ENCODE measurements around the gene PLAAT2. TPM values are rescaled to one million over a fixed set of nuclear protein-coding genes. Genes with fewer than 3 reads are reported as not detected.
A peak's percentile ranks its signal among the peaks of the same experiment; 100 is the strongest.
"Not testable (repeated sequence)": the region's sequence is repeated elsewhere in the genome, so short reads cannot be mapped to it uniquely, and the experiment has no call there.

The PLAAT2 gene
- total RNA-seq = 0.92 TPM
- long read RNA-seq = 0 reads

DNA sequence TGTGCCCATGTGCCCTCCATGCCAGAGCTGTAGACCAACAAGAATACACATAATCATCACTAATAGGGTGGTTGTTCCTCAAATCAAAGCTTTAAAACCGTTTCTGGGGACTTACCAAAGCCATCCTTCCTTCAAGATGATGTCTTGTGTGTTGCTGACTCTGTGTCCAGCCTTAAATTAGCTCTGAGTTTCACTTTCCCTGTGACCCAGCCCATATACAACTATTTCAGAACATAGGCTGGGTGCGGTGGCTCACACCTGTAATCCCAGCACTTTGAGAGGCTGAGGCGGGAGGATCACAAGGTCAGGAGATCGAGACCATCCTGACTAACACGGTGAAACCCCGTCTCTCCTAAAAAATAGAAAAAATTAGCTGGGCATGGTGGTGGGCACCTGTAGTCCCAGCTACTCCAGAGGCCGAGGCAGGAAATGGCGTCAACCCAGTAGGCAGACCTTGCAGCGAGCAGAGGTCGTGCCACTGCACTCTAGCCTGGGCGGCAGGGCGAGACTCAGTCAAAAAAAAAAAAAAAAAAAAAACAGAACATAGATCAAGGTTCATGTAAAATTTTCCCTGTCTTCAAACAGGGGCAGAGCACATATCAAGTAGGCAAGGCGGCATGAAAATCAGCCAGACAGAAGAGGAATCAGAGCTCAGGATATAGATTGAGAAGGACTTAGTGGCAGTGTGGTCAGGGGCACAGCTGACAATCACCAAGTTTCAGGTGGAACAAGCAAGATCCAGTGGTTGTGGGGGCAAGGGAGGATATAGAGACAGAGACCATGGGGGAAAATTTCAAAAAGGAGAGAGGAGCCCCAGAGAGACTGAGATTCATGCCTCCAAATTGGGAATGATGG, at the start of gene PLAAT2:
TSS of gene PLAAT2 (minus strand) at position 179 of the 855 bp plus-strand sequence. CDS start at position 124, 55 bp downstream.
- DNase-seq (ENCODE audit: missing footprints) (no peak), ATAC-seq (no peak)
- intact Hi-C loops (cut with DNase I) = no loop called here

DNA sequence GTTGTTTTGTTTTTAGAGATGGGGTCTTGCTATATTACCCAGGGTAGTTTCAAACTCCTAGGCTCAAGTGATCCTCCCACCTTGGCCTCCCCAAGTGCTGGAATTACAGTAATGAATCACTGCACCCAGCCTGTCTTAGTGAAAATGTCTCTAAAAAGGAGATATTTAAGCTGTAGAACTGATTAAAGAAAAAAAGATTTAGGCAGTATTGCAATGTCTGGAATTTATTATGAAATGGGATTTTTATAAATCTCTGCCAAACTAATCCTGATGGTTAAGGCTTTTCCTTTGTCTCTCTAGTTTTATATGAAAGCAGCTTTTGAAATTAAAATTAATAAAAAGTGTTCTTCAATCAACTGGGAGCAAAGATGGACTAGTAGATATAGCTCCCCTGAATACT, 49.0 kb upstream of the PLAAT2 start:
- DNase-seq (ENCODE audit: missing footprints) (no peak), ATAC-seq (no peak)
- intact Hi-C loops (cut with DNase I) = no loop called here

DNA sequence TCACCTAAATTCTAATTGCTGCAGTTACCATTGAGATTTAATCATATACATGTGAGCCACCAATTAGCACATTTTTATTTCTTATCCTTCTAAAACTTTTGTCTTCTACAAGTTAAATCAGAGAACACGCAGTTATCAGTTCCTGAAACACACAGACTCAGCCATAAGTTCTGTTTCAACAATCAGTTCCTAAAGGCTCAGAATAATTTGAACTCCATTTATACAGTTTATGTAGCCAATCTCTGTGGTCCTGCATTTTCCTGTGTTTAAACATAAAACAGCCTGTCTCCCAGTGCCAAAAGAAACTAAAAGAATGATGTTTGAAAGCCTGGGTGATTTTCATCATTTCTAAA, 48.2 kb upstream of the PLAAT2 start:
- ATAC-seq = no peak
- intact Hi-C loops (cut with DNase I) = loop anchor here (2.0 kb wide), 1 partner anchor 39 kb away; no protein-coding TSS in a partner anchor

DNA sequence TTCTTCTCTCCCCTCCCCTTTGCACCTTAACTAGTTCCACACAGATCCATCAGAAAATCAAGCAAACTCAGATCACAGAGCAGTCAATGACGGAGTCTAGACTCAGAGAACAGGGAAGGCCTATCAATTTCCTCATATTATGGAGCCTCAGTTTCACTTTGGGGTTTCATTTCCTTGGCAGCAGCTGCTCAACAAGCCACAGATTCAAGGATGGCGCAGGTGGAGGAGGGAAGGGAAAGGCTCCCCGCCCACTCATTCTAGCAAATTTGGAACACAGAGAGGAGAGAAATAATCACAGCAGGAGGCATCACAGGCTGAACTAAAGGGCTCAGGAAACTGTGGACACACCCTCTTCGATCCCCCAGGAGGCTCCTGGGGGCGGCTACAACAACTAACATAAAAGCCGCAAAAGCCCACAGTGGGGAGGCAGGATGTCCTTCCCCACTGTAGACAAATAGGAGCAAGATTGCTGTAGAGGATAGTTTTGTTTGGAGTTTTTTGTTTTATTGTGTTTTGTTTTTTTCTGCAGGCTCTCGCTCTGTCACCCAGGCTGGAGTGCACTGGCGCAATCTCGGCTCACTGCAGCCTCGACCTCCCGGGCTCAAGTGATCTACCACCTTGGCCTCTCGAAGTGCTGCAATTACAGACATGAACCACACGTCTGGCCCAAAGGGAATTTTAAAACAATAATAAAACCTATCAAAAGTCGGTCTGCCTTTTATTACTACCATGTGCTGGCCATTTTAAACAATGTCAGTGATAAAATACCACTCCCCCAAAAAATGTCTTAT, 47.6 kb upstream of the PLAAT2 start:
- ATAC-seq (no peak), DNase-seq (ENCODE audit: missing footprints) (no peak)
- intact Hi-C loops (cut with DNase I) = loop anchor here (2.0 kb wide), 1 partner anchor 38 kb away; no protein-coding TSS in a partner anchor

More for the DNA sequence above, 48.2 kb upstream of the PLAAT2 start:
- DNase-seq (ENCODE audit: missing footprints) = no peak

DNA sequence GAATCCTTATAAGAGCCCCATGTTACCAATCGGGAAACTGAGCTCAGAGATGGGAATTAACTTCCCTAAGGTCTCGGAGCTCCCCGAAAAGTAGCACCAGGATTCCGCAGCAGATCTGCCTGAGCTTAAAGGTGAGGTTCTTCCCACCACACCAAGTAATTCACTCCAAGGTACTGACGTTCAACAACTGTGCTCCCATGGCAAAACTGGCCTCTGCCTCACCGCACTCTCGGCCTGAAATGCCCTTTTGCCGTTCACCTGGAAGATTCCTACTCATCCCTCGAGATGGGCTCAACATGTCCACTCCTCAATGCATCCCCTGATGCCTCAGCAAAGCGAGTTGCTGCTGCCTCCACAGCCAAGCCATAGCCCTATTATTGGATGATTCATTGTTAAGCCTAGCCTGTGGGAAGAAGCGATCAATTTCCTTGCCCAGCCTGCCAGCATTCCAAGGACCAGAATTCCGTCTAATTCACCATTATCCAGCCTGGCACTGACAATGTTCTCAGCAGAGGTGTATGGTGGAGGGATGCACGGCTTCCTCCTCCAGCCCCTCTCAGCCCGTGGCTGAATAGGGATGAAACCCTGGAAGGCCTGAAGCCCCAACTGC, 46.9 kb upstream of the PLAAT2 start:
- no peak for ATAC-seq
- intact Hi-C loops (cut with DNase I) = loop anchor here (2.0 kb wide), 1 partner anchor 37 kb away; no protein-coding TSS in a partner anchor
- no peak for DNase-seq (ENCODE audit: missing footprints)

DNA sequence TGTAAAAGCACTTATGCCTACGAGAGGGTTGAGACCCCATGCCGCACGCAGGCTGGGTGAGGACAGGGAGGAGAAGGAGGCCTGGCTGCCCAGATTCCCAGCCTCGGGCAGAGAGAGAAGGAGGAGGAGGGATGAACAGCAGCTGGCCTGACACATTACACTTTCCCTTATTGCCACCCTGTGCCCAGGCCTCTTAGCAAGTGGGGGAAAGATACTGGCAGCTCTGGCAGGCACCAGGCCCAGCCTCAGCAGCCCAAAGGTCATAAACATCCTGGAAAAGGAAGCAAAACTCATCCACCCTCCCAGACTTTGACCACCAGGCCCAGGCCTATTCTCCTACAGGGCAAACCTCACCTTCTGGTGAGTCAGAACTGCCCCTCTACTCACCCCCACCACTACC, 46.4 kb upstream of the PLAAT2 start:
- DNase-seq (ENCODE audit: missing footprints) (no peak), ATAC-seq (peak; percentile 69)
- intact Hi-C loops (cut with DNase I) = no loop called here

DNA sequence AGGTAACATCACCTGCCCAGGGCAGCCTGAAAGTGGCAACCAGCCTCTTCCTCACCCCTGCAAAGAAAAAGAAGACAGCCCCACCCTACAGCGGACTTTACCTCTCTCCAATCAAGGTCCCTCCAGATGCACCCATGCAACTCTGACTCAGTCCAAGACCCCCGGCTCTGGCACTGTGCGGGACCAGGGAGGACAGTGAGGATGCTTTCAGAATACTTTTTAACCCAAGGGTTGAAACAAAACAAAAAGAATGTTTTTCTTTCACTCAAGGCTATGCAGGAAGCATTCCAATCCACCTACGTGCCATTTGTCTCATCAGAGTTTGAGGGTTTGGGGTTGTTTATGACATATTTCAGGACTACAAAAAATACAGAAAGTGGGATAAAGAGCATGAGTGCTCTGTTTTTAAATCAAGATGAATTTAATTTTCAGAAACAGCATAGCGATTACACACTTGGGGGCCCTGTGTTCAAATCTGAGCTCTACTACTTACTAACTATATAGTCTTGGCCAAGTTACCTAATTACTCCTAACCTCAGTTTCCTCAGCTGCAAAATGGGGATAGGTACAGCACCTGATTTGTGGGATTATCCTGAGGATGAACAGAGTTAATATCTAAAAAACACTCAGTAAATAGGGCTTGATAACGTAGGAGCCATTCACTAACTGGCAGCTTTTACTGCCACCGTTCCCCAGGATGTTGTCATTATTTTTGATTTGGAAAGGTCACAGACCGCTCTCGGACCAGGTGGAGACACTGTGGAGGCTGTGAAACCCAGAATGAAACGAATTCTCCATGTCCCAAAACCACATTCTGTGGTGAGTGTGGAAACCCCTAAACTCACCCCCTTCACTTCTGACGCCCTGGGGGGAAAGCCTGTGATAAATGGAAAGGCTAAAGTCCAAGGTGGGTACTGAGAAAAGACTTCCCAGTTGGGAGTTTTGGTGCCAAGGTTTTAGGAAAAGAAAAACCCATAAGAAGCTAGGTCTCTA, 45.5 kb upstream of the PLAAT2 start:
- no peak for DNase-seq (ENCODE audit: missing footprints)
- ATAC-seq = no peak
- intact Hi-C loops (cut with DNase I) = no loop called here

DNA sequence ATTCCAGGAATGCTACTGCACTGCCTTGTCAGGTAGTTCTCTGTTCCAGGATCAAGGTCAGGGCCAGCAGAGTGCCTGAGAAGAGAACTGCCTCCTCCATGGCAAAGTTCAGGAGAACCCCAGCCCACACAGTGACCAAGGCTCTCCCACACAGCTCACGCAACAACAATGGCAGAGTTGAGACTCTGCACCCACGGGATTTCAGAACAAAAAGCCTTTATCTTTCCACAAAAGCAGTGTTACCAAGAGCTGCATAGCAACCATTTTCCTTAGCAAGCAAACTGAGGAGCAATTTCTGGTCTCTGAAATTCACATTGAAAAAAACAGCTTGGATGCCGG, 40.0 kb upstream of the PLAAT2 start:
- intact Hi-C loops (cut with DNase I) = no loop called here
- ATAC-seq = peak; percentile 33
- no peak for DNase-seq (ENCODE audit: missing footprints)

DNA sequence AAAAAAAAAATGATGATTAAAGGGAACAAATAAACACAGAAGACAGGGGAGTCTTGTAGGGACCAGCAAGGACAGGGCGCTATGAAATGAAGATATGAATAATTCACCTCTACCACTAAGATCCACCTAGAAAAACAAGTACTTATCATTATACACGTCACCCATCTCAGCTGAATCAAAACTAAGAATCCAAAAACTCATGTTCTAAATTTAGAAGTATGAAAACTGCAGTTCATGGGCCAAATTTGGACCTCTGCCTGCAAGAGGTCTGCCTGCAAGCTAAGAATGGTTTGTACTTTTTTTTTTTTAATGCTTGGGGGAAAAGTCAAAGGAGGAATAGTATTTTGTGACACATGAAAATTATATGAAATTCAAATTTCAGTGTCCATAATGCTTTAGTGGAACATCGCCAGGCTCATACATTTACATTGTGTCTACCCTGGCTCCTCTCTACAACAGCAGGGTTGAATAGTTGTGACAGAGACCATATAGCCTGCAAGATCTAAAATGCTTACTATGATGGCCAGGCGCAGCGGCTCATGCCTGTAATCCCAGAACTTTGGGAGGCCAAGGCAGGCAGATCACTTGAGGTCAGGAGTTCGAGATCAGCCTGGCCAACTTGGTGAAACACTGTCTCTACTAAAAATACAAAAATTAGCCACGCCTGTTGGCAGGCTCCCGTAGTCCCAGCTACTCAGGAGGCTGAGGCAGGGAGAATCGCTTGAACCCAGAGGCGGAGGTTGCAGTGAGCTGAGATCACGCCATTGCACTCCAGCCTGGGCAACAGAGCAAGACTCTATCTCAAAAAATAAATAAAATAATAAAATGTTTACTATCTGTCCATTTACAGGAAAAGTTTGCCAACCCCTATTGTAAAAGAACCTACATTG, 39.4 kb upstream of the PLAAT2 start:
- ATAC-seq; DNase-seq (ENCODE audit: missing footprints); intact Hi-C loops (cut with DNase I): not testable (repeated sequence)

DNA sequence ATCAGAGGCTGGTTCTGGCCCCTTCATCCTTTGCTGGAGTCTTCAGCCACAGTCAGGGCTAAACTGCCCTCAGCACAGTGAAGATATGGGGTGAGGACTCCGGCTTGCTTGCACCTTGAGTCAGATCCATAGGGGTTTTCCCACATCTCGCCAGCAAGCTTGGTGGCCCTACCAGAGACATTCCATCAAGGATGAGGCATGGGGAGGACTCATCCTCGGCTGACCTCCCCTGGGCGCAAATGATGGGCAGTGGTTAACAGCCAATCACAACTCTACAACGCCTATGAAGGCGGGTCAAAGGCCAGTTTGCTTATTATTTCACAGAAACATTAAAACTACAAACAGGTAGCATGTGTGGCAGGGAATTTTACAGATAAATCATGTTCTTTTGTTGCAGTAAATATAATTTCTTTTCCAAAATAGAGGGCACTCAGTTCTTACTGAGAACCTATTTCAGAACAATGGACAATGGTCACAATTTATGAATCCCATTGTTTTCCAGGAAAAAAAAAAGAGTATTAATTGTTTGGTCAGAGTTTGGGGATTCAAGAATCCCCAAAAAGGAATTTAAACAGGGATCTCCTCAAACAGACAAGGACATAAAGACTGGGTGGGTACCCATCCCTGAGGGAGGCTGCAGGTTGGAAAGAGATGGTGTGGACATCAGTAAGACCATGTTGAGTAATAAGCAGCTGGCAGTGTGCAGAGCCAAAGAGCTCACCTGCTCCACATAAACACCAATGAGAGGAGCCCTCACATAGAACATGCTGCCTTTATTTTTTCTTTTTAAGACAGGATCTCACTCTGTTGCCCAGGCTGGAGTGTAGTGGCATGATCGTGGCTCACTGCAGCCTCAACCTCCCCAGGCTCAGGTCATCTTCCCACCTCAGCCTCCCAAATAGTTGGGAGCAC, 36.3 kb upstream of the PLAAT2 start:
- intact Hi-C loops (cut with DNase I) = no loop called here
- no peak for ATAC-seq

DNA sequence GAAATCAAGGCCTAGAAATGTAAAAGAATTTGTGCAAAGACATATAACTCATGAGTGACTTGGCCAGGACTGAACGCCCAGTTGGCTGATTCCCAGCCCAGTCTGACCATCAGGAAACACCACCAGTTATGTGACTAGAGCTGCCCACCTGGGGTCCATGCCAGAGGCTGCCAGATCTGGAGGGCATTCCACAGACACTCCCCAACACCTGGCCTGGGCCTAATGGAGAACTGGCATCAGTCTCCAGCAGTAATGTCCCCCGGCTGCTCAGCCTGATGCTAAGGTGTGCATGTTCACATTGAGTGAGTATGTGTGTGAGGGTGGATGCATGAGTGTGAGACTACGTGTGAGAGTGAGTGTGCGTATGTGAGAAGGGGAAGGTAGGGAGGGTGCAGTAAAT, 35.4 kb upstream of the PLAAT2 start:
- intact Hi-C loops (cut with DNase I) = no loop called here
- ATAC-seq = no peak
- no peak for DNase-seq (ENCODE audit: missing footprints)

More for the DNA sequence above, 36.3 kb upstream of the PLAAT2 start:
- no peak for DNase-seq (ENCODE audit: missing footprints)

DNA sequence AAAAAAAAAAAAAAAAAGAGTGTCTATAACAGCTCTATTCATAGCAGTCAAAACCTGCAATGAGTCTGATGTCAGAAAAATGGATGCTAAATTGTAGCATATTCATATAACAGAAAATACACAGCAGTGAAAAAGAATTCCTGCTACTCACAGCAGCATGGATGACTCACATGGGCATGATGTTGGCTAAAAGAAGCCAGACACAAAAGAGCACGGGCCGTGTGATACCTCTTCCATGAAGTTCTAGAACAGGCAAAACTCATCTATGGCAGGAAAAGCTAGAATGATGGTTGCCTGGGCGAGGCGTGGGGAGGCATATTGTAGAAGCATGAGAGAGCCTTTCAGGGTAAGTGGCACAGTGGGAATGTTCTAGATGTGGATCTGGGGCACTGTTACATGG, 32.1 kb upstream of the PLAAT2 start:
- intact Hi-C loops (cut with DNase I) = no loop called here
- no peak for DNase-seq (ENCODE audit: missing footprints)
- no peak for ATAC-seq

DNA sequence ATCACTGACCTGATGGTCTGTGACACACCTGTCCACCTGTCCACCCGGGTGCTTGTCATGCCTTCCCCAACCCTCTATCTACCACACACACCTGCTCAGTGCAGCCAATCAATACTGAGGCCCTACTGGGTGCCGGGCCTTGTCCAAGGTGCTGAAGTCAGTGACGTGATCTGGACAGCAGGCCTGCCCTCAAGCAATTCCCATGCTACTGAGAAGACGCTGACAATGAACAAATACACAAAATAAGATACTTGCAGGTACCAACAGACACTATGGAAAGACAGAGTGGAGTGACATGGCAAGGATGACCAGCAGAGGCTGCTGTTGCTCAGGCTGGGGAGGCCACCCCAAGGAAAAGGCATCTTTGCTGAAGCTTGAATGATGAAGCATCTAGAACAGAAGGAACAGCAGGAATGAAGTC, 29.8 kb upstream of the PLAAT2 start:
- intact Hi-C loops (cut with DNase I) = no loop called here
- no peak for DNase-seq (ENCODE audit: missing footprints)
- no peak for ATAC-seq

DNA sequence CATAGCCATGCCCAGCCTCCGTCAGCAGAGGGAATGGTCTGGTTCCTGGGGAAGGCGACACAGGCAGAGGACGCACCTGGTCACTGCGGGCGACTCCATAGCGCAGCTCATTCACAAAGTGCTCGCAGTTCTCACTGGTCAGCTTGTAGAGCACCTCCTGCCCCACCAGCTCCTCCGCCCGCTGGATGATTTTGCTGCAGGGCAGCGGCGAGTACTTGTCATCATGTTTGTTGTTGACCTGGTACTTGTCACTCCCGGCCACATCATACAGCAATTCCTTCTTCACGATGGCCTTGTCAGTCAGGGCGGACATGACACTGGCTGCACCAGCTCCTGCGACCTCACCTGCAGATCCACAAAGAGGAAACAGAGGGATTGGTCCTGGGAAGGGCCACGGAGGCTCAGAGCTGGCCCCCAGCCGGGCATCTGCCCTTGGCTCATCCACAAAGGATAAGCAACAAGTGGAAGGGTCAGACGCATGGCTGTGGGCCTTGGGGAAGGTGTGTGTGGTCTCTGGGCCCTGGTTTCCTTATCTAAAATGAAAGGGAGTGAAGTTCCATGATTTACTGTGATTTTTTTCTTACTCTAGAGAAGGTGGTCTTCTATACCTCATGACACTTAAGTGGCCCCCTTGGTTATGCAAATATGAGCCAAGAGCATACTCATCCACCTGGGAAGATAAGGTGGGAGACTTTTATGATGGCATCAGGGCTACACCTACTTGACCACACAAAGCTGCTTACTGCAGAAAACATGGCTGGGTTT, 27.0 kb upstream of the PLAAT2 start:
- intact Hi-C loops (cut with DNase I) = no loop called here
- peak; percentile 18 for ATAC-seq
- no peak for DNase-seq (ENCODE audit: missing footprints)

DNA sequence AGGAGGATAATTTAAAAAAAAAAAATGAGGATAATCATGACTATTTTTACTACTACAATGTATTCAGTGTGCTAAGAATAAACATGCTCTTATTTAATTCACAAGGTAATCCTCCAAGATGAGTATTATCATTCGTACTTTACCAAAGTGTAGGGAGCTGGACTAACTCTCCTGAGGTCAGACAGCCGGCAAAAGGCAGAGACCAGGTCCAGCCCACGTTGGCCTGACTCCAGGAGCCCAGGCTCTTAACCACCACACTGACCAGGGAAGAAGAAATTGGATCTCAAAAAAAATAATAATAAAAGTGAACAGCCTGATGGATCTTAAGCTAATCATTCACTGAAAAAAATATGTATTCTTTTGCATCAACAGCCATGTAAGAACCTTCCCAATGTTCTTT, 25.8 kb upstream of the PLAAT2 start:
- intact Hi-C loops (cut with DNase I) = no loop called here
- DNase-seq (ENCODE audit: missing footprints) = no peak
- no peak for ATAC-seq
